Astrocyte (in vitro differentiated cells and primary cell): ENCODE data around the gene NLGN1. TPM values are rescaled to one million over a fixed set of nuclear protein-coding genes. Genes with fewer than 3 reads are reported as not detected.

Source experiments
- DNase-seq: peaks from one replicate; pipeline ENCODE4 v3.0.0-alpha.2; 2010; ENCODE audit warnings: low read depth
- FAIRE-seq: peaks from 2 replicates; lab custom pipeline; 2011; peaks lifted over from hg19 to GRCh38; lab: Jason Lieb, UNC
- H2AFZ ChIP-seq: 2 replicates; pipeline ENCODE4 v1.6.0; 2012; ENCODE audit warnings: low read depth, low read length, inconsistent platforms
- H3K27ac ChIP-seq: 2 replicates; pipeline ENCODE4 v1.5.1; 2011; ENCODE audit warnings: low read depth, low read length, inconsistent platforms
- H3K27me3 ChIP-seq: 2 replicates; pipeline ENCODE4 v1.6.0; 2011; ENCODE audit warnings: low read length, inconsistent platforms; ENCODE audit not compliant: insufficient read depth
- H3K36me3 ChIP-seq: 2 replicates; pipeline ENCODE4 v1.5.1; 2011; ENCODE audit warnings: low read length, inconsistent platforms; ENCODE audit not compliant: insufficient read depth
- H3K4me1 ChIP-seq: 2 replicates; pipeline ENCODE4 v1.5.1; 2011; ENCODE audit warnings: low read length, inconsistent platforms; ENCODE audit not compliant: insufficient read depth
- H3K4me2 ChIP-seq: 2 replicates; pipeline ENCODE4 v1.6.0; 2012; ENCODE audit warnings: low read length, inconsistent platforms
- H3K4me3 ChIP-seq: 2 replicates; pipeline ENCODE4 v1.5.1; 2011; ENCODE audit warnings: low read depth, mild to moderate bottlenecking, low read length, inconsistent platforms; ENCODE audit not compliant: insufficient read depth
- H3K79me2 ChIP-seq: 2 replicates; pipeline ENCODE4 v1.6.0; 2012; ENCODE audit warnings: mild to moderate bottlenecking, low read length, inconsistent platforms; ENCODE audit not compliant: insufficient read depth
- H3K9ac ChIP-seq: 2 replicates; pipeline ENCODE4 v1.6.0; 2012; ENCODE audit warnings: mild to moderate bottlenecking, low read length, inconsistent platforms
- H3K9me3 ChIP-seq: 2 replicates; pipeline ENCODE4 v1.5.1; 2012; ENCODE audit warnings: low read depth, mild to moderate bottlenecking, low read length, inconsistent platforms; ENCODE audit not compliant: insufficient read depth
- H4K20me1 ChIP-seq: 2 replicates; pipeline ENCODE4 v1.6.0; 2012; ENCODE audit warnings: low read length, inconsistent platforms; ENCODE audit not compliant: insufficient read depth
- H3K27ac Mint-ChIP-seq: one replicate; pipeline ENCODE4 v1.8.0; 2021; ENCODE audit warnings: mild to moderate bottlenecking, mixed read lengths; ENCODE audit not compliant: unreplicated experiment
- H3K27me3 Mint-ChIP-seq: one replicate; pipeline ENCODE4 v1.8.0; 2021; ENCODE audit warnings: low read depth, mixed read lengths; ENCODE audit not compliant: unreplicated experiment
- H3K36me3 Mint-ChIP-seq: one replicate; pipeline ENCODE4 v1.8.0; 2021; ENCODE audit warnings: low read depth, mixed read lengths; ENCODE audit not compliant: unreplicated experiment
- H3K4me1 Mint-ChIP-seq: one replicate; pipeline ENCODE4 v1.8.0; 2021; ENCODE audit warnings: low read depth, mixed read lengths; ENCODE audit not compliant: unreplicated experiment
- H3K4me3 Mint-ChIP-seq: one replicate; pipeline ENCODE4 v1.8.0; 2021; ENCODE audit warnings: mild to moderate bottlenecking, moderate library complexity, mixed read lengths; ENCODE audit not compliant: unreplicated experiment
- H3K9me3 Mint-ChIP-seq: one replicate; pipeline ENCODE4 v1.8.0; 2021; ENCODE audit warnings: mild to moderate bottlenecking, mixed read lengths; ENCODE audit not compliant: unreplicated experiment
- EZH2 ChIP-seq: IDR thresholded peaks from 2 replicates; pipeline ENCODE4 v1.6.1; 2012; ENCODE audit warnings: mild to moderate bottlenecking, low read length, inconsistent platforms; ENCODE audit not compliant: insufficient read depth
- total RNA-seq: library from RNA; stranded (reverse); gene quantifications from 2 replicates; pipeline ENCODE4 v1.2.1, GENCODE V29; 2021
- TF ChIP-seq, protein P1 (sequence below): IDR thresholded peaks from 2 replicates; pipeline ENCODE4 v1.5.1; 2011; ENCODE audit warnings: low read depth, mild to moderate bottlenecking, inconsistent platforms, low read length, moderate library complexity; ENCODE audit not compliant: insufficient read depth

The NLGN1 gene
- total RNA-seq, 1 donor from 2014 or later = 1.2 TPM

DNA sequence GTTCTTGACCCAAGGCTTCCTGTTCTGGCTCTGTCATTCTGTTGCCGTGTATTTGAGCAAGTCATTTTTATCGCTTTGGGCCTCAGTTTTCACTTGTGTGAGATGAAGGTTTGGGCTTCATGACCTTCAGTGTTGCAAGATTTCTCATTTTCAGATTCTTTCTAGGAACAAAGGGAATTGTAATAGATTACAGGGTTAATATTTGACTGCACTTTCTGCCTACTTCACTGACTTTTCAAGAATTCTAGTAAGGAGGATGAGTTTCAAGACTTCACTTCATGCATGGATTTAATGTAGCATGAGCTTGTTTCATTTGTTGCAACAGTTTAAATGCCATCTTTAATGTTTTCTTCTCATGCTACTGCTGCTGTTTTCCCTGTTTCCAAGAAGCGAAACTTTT is 226.5 kb downstream of the NLGN1 start:
- H3K4me2 ChIP-seq = no peak overlapping the region
- DNase-seq (no peak), FAIRE-seq (no peak)
- no peaks in the 10 kb centered on the region for H3K36me3 ChIP-seq
- H3K4me3 Mint-ChIP-seq = no peak overlapping the region
- no peaks in the 10 kb centered on the region for H3K4me1 ChIP-seq
- no peaks in the 10 kb centered on the region for H4K20me1 ChIP-seq
- H3K79me2 ChIP-seq = no peaks in the 10 kb centered on the region
- H3K4me3 ChIP-seq = no peak overlapping the region
- peaks cover 2% of the 10 kb centered on the region for H3K4me1 Mint-ChIP-seq
- H3K27me3 ChIP-seq = no peaks in the 10 kb centered on the region
- H3K36me3 Mint-ChIP-seq = no peaks in the 10 kb centered on the region
- no peaks in the 10 kb centered on the region for H3K9me3 Mint-ChIP-seq
- H3K9ac ChIP-seq = no peak overlapping the region
- TF ChIP-seq, protein P1, sequence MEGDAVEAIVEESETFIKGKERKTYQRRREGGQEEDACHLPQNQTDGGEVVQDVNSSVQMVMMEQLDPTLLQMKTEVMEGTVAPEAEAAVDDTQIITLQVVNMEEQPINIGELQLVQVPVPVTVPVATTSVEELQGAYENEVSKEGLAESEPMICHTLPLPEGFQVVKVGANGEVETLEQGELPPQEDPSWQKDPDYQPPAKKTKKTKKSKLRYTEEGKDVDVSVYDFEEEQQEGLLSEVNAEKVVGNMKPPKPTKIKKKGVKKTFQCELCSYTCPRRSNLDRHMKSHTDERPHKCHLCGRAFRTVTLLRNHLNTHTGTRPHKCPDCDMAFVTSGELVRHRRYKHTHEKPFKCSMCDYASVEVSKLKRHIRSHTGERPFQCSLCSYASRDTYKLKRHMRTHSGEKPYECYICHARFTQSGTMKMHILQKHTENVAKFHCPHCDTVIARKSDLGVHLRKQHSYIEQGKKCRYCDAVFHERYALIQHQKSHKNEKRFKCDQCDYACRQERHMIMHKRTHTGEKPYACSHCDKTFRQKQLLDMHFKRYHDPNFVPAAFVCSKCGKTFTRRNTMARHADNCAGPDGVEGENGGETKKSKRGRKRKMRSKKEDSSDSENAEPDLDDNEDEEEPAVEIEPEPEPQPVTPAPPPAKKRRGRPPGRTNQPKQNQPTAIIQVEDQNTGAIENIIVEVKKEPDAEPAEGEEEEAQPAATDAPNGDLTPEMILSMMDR = no peak
- TF ChIP-seq EZH2 = no peak
- no peak overlapping the region for H2AFZ ChIP-seq
- no peaks in the 10 kb centered on the region for H3K9me3 ChIP-seq
- H3K27ac ChIP-seq = no peak overlapping the region
- H3K27me3 Mint-ChIP-seq = no peaks in the 10 kb centered on the region
- H3K27ac Mint-ChIP-seq = no peak overlapping the region

DNA sequence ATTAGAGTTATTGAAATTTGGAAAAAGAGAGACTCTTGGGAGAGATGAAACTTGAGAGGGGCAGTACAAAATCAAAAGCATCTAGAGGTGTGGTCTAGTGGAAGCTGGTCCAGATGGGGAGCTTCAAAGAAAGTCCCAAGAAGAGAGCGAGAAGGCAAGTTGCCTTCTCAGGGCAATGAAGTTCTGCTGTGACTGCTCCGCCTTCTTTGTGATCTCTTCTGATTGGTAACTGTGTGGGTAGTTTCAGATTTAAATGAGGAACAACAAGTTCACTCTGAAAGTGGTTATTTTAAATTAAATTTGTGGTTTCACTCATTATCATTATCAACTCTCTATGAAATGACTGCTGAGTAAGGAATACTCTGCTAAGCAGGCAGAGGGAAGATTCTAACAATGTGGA is 233.3 kb downstream of the NLGN1 start:
- Mint-ChIP-seq H3K4me1 (peaks cover 2% of the 10 kb centered on the region), H3K4me3 (no peak overlapping the region), H3K27me3 (no peaks in the 10 kb centered on the region), H3K9me3 (no peaks in the 10 kb centered on the region), H3K36me3 (no peaks in the 10 kb centered on the region), H3K27ac (no peak overlapping the region)
- Histone ChIP-seq H3K4me1 (no peaks in the 10 kb centered on the region), H3K27me3 (no peaks in the 10 kb centered on the region), H3K4me3 (no peak overlapping the region), H3K9ac (no peak overlapping the region), H3K79me2 (no peaks in the 10 kb centered on the region), H3K36me3 (no peaks in the 10 kb centered on the region), H3K27ac (no peak overlapping the region), H3K4me2 (no peak overlapping the region), H3K9me3 (no peaks in the 10 kb centered on the region), H4K20me1 (no peaks in the 10 kb centered on the region), H2AFZ (no peak overlapping the region)
- DNase-seq (no peak), FAIRE-seq (no peak)
- no peak for TF ChIP-seq EZH2
- TF ChIP-seq, protein P1 = no peak

DNA sequence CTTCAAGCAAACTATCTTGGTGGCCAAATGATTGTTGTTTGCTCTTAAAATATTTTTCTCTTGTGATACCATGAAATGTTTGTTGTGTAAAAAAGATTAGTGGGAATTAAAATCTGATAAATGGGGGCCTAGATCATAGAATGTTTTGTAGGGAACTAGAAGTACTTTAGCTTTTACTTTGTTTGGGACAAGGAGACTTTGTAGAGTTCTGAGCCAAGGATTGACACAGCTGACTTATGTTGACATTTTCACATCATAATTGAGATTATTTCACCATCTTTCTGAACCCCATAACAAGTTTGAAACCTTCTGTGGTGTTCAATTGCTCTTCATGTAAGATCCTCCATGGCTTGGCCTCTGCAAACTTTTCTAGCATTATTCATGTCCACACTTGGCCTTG is 235.4 kb downstream of the NLGN1 start:
- no peaks in the 10 kb centered on the region for H3K36me3 ChIP-seq
- no peak overlapping the region for H3K4me3 Mint-ChIP-seq
- no peak for DNase-seq
- H3K4me3 ChIP-seq = no peak overlapping the region
- peaks cover 2% of the 10 kb centered on the region for H3K4me1 Mint-ChIP-seq
- H3K27ac Mint-ChIP-seq = no peak overlapping the region
- TF ChIP-seq, protein P1 = no peak
- no peak for TF ChIP-seq EZH2
- no peak for FAIRE-seq
- no peak overlapping the region for H3K4me2 ChIP-seq
- no peaks in the 10 kb centered on the region for H3K4me1 ChIP-seq
- no peaks in the 10 kb centered on the region for H3K9me3 ChIP-seq
- H3K9ac ChIP-seq = no peak overlapping the region
- H3K27me3 ChIP-seq = no peaks in the 10 kb centered on the region
- H3K27me3 Mint-ChIP-seq = no peaks in the 10 kb centered on the region
- H4K20me1 ChIP-seq = no peaks in the 10 kb centered on the region
- H2AFZ ChIP-seq = no peak overlapping the region
- H3K79me2 ChIP-seq = no peaks in the 10 kb centered on the region
- no peaks in the 10 kb centered on the region for H3K36me3 Mint-ChIP-seq
- no peak overlapping the region for H3K27ac ChIP-seq
- H3K9me3 Mint-ChIP-seq = no peaks in the 10 kb centered on the region
